Neural cell (in vitro differentiated cells): ENCODE results near the gene MYO10. TPM values are rescaled to one million over a fixed set of nuclear protein-coding genes. Genes with fewer than 3 reads are reported as not detected.

ENCODE experiments used
- H2AFZ ChIP-seq: fragments of 200-600, 300-800 bp; sonication (generic), shearing (Covaris generic); 2 replicates; pipeline ENCODE4 v1.6.0; 2014; ENCODE audit warnings: low read depth, mild to moderate bottlenecking, antibody characterized with exemption, low read length, moderate library complexity
- H3F3A ChIP-seq: fragments of 200-600 bp; shearing (Covaris generic); 2 replicates; pipeline ENCODE4 v1.6.1; 2016; ENCODE audit warnings: mild to moderate bottlenecking, moderate library complexity, mixed read lengths, antibody characterized with exemption, low read length; ENCODE audit not compliant: insufficient read depth, poor library complexity, severe bottlenecking
- H3K27ac ChIP-seq: fragments of 200-600, 300-800 bp; sonication (generic), shearing (Covaris generic); 2 replicates; pipeline ENCODE4 v1.5.1; 2014; ENCODE audit warnings: mild to moderate bottlenecking, low read length, moderate library complexity
- H3K27me3 ChIP-seq: fragments of 300-800, 200-600 bp; sonication (generic), shearing (Covaris generic); 2 replicates; pipeline ENCODE4 v1.6.0; 2014; ENCODE audit warnings: mild to moderate bottlenecking, low read depth, low read length, moderate library complexity; ENCODE audit not compliant: insufficient read depth
- H3K36me3 ChIP-seq: fragments of 300-800, 200-600 bp; sonication (generic), shearing (Covaris generic); 2 replicates; pipeline ENCODE4 v1.5.1; 2014; ENCODE audit warnings: mild to moderate bottlenecking, antibody characterized with exemption, low read length, moderate library complexity; ENCODE audit not compliant: insufficient read depth
- H3K4me2 ChIP-seq: fragments of 300-800, 200-600 bp; sonication (generic), shearing (Covaris generic); 2 replicates; pipeline ENCODE4 v1.6.0; 2014; ENCODE audit warnings: mild to moderate bottlenecking, low read length
- H3K4me3 ChIP-seq: fragments of 300-800, 200-600 bp; sonication (generic), shearing (Covaris generic); 2 replicates; pipeline ENCODE4 v1.5.1; 2014; ENCODE audit warnings: mild to moderate bottlenecking, low read length, moderate library complexity
- H3K79me2 ChIP-seq: fragments of 200-600 bp; shearing (Covaris generic); replicated peaks from 2 replicates; pipeline ENCODE4 v1.6.0; 2014; ENCODE audit warnings: mild to moderate bottlenecking, low read length, moderate library complexity; ENCODE audit not compliant: insufficient read depth
- H3K9ac ChIP-seq: fragments of 300-800, 200-600 bp; sonication (generic), shearing (Covaris generic); 2 replicates; pipeline ENCODE4 v1.6.1; 2016; ENCODE audit warnings: mild to moderate bottlenecking, low read length, mixed read lengths
- H3K9me2 ChIP-seq: fragments of 200-600 bp; shearing (Covaris generic); 2 replicates; pipeline ENCODE4 v1.6.1; 2016; ENCODE audit warnings: mild to moderate bottlenecking, low read length, mixed read lengths; ENCODE audit not compliant: insufficient read depth
- H3K9me3 ChIP-seq: fragments of 200-600, 300-800 bp; sonication (generic), shearing (Covaris generic); 2 replicates; pipeline ENCODE4 v1.6.1; 2016; ENCODE audit warnings: mild to moderate bottlenecking, mixed run types, low read length, moderate library complexity, mixed read lengths
- H4K20me1 ChIP-seq: fragments of 200-600 bp; shearing (Covaris generic); 2 replicates; pipeline ENCODE4 v1.6.1; 2016; ENCODE audit warnings: mild to moderate bottlenecking, mixed run types; ENCODE audit not compliant: insufficient read depth
- EP300 ChIP-seq: fragments of 450-650 bp; conservative IDR thresholded peaks from 2 replicates; pipeline ENCODE4 v1.6.1; 2014; ENCODE audit warnings: antibody characterized with exemption, mild to moderate bottlenecking, moderate library complexity; ENCODE audit not compliant: poor library complexity, severe bottlenecking
- EZH2 ChIP-seq: fragments of 200-600, 300-800 bp; shearing (Covaris generic), sonication (generic); IDR thresholded peaks from 2 replicates; pipeline ENCODE4 v1.6.1; 2014; ENCODE audit warnings: antibody characterized with exemption, low read length, borderline replicate concordance, mild to moderate bottlenecking; ENCODE audit not compliant: insufficient read depth, poor library complexity, severe bottlenecking
- MXI1 ChIP-seq: fragments of 450-650 bp; conservative IDR thresholded peaks from 2 replicates; pipeline ENCODE4 v1.6.1; 2014; ENCODE audit warnings: antibody characterized with exemption, mild to moderate bottlenecking; ENCODE audit not compliant: poor library complexity, severe bottlenecking
- POLR2AphosphoS5 ChIP-seq: IDR thresholded peaks from 2 replicates; pipeline ENCODE4 v1.6.1; 2012
- RAD21 ChIP-seq: fragments of 450-650 bp; conservative IDR thresholded peaks from 2 replicates; pipeline ENCODE4 v1.6.1; 2014; ENCODE audit warnings: antibody characterized with exemption, mild to moderate bottlenecking, moderate library complexity
- SMC3 ChIP-seq: fragments of 450-650 bp; conservative IDR thresholded peaks from 2 replicates; pipeline ENCODE4 v1.6.1; 2014; ENCODE audit warnings: antibody characterized with exemption, mild to moderate bottlenecking, moderate library complexity; ENCODE audit not compliant: poor library complexity
- TAF1 ChIP-seq: IDR thresholded peaks from 2 replicates; pipeline ENCODE4 v1.6.1; 2012; ENCODE audit warnings: low read depth
- polyA plus RNA-seq: library from polyadenylated mRNA; depleted of rRNA; stranded (reverse); fragments of >200 nt; gene quantifications from 2 replicates; pipeline ENCODE4 v1.2.3, GENCODE V29; 2014
- TF ChIP-seq, protein P1 (sequence below): fragments of 450-650 bp; IDR thresholded peaks from 2 replicates; pipeline ENCODE4 v1.5.1; 2014; ENCODE audit warnings: antibody characterized with exemption, mild to moderate bottlenecking, moderate library complexity; ENCODE audit not compliant: poor library complexity, severe bottlenecking
- TF ChIP-seq, protein P2 (sequence below): IDR thresholded peaks from 2 replicates; pipeline ENCODE4 v1.6.1; 2012; ENCODE audit warnings: borderline replicate concordance

The MYO10 gene
- polyA plus RNA-seq, 1 donor from 2014 or later = 3.2 TPM

- H3K9me3 ChIP-seq = no peaks in the 10 kb centered on the region
- H3K9me2 ChIP-seq = no peaks in the 10 kb centered on the region
- H3K4me2 ChIP-seq = no peak overlapping the region
- H4K20me1 ChIP-seq = no peaks in the 10 kb centered on the region
- H3K27ac ChIP-seq = no peak overlapping the region
- TF ChIP-seq, protein P1, sequence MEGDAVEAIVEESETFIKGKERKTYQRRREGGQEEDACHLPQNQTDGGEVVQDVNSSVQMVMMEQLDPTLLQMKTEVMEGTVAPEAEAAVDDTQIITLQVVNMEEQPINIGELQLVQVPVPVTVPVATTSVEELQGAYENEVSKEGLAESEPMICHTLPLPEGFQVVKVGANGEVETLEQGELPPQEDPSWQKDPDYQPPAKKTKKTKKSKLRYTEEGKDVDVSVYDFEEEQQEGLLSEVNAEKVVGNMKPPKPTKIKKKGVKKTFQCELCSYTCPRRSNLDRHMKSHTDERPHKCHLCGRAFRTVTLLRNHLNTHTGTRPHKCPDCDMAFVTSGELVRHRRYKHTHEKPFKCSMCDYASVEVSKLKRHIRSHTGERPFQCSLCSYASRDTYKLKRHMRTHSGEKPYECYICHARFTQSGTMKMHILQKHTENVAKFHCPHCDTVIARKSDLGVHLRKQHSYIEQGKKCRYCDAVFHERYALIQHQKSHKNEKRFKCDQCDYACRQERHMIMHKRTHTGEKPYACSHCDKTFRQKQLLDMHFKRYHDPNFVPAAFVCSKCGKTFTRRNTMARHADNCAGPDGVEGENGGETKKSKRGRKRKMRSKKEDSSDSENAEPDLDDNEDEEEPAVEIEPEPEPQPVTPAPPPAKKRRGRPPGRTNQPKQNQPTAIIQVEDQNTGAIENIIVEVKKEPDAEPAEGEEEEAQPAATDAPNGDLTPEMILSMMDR = no peak
- no peak for TF ChIP-seq RAD21
- no peak for TF ChIP-seq POLR2AphosphoS5
- no peak overlapping the region for H2AFZ ChIP-seq
- H3K4me3 ChIP-seq = no peak overlapping the region
- H3K27me3 ChIP-seq = no peaks in the 10 kb centered on the region
- no peak overlapping the region for H3K9ac ChIP-seq
- H3K36me3 ChIP-seq = no peaks in the 10 kb centered on the region
- no peaks in the 10 kb centered on the region for H3K79me2 ChIP-seq
- H3F3A ChIP-seq = no peaks in the 10 kb centered on the region
These were observed 50.3 kb downstream of the MYO10 start for GRCh38 chr5:16885635-16886365.

GRCh38 chr5:16884595-16884994 lies 51.5 kb downstream of the MYO10 start:
- Histone ChIP-seq H3K9ac (no peak overlapping the region), H3K27me3 (no peaks in the 10 kb centered on the region), H3K9me2 (no peaks in the 10 kb centered on the region), H3K4me3 (no peak overlapping the region), H3K36me3 (no peaks in the 10 kb centered on the region), H3K79me2 (no peaks in the 10 kb centered on the region), H4K20me1 (no peaks in the 10 kb centered on the region), H3K9me3 (no peaks in the 10 kb centered on the region), H3K4me2 (no peak overlapping the region), H2AFZ (no peak overlapping the region), H3F3A (no peaks in the 10 kb centered on the region), H3K27ac (no peak overlapping the region)
- TF ChIP-seq RAD21 (no peak), POLR2AphosphoS5 (no peak), EP300 (no peak), MXI1 (no peak), SMC3 (no peak), EZH2 (no peak), TAF1 (no peak)
- TF ChIP-seq, protein P2, sequence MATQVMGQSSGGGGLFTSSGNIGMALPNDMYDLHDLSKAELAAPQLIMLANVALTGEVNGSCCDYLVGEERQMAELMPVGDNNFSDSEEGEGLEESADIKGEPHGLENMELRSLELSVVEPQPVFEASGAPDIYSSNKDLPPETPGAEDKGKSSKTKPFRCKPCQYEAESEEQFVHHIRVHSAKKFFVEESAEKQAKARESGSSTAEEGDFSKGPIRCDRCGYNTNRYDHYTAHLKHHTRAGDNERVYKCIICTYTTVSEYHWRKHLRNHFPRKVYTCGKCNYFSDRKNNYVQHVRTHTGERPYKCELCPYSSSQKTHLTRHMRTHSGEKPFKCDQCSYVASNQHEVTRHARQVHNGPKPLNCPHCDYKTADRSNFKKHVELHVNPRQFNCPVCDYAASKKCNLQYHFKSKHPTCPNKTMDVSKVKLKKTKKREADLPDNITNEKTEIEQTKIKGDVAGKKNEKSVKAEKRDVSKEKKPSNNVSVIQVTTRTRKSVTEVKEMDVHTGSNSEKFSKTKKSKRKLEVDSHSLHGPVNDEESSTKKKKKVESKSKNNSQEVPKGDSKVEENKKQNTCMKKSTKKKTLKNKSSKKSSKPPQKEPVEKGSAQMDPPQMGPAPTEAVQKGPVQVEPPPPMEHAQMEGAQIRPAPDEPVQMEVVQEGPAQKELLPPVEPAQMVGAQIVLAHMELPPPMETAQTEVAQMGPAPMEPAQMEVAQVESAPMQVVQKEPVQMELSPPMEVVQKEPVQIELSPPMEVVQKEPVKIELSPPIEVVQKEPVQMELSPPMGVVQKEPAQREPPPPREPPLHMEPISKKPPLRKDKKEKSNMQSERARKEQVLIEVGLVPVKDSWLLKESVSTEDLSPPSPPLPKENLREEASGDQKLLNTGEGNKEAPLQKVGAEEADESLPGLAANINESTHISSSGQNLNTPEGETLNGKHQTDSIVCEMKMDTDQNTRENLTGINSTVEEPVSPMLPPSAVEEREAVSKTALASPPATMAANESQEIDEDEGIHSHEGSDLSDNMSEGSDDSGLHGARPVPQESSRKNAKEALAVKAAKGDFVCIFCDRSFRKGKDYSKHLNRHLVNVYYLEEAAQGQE = no peak
- TF ChIP-seq, protein P1 = no peak
